Cardiac fibroblast (primary cell): ENCODE measurements around the gene MYO16.

Source experiments
- DNase-seq, 2 donors: peaks; one replicate each; pipeline versions ENCODE4 v3.0.0 to v3.0.0-alpha.2; 2010; ENCODE audit warnings: low read depth in 2 of 2
- H3K4me3 ChIP-seq, 2 donors: replicated peaks in 1 of 2; 1 replicate in 1 of 2; 2 replicates in 1 of 2; pipeline ENCODE4 v1.5.1; 2011; ENCODE audit warnings: low read depth in 2 of 2, low read length in 2 of 2, mild to moderate bottlenecking in 2 of 2, moderate library complexity in 1 of 2
- TF ChIP-seq, protein P1 (sequence below): IDR thresholded peaks from one replicate; pipeline ENCODE4 v1.5.1; 2011; ENCODE audit warnings: low read depth, mild to moderate bottlenecking, low read length, inconsistent platforms

MYO16 gene

GRCh38 chr13:108768035-108768434 is 138.6 kb downstream of the MYO16 start:
- no peak overlapping the region for H3K4me3 ChIP-seq
- TF ChIP-seq, protein P1, sequence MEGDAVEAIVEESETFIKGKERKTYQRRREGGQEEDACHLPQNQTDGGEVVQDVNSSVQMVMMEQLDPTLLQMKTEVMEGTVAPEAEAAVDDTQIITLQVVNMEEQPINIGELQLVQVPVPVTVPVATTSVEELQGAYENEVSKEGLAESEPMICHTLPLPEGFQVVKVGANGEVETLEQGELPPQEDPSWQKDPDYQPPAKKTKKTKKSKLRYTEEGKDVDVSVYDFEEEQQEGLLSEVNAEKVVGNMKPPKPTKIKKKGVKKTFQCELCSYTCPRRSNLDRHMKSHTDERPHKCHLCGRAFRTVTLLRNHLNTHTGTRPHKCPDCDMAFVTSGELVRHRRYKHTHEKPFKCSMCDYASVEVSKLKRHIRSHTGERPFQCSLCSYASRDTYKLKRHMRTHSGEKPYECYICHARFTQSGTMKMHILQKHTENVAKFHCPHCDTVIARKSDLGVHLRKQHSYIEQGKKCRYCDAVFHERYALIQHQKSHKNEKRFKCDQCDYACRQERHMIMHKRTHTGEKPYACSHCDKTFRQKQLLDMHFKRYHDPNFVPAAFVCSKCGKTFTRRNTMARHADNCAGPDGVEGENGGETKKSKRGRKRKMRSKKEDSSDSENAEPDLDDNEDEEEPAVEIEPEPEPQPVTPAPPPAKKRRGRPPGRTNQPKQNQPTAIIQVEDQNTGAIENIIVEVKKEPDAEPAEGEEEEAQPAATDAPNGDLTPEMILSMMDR: no peak
- no peak for DNase-seq

GRCh38 chr13:108769213-108770070 is 140.0 kb downstream of the MYO16 start:
- TF ChIP-seq, protein P1: no peak
- DNase-seq: no peak

DNA sequence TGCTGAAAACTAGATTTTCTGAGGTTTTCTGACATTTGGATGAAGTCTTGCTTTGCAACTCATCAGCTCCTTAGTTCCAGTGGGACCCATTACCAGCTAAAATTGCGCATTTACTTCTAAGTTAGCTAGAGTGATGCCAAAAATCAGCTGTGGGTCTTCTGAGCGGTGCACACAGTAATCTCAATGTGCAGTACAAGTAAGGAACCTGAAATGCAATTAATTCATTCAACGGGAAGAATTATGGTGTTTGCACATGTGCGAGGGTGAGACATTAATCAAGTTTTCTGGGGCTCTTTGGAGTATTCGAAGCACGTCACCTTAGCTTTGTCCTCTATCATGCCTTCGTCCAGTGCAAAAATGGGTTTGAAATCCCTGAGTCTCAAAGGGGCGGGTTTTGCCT is 146.2 kb downstream of the MYO16 start:
- H3K4me3 ChIP-seq: no peak overlapping the region
- TF ChIP-seq, protein P1: no peak
- DNase-seq: no peak

More at GRCh38 chr13:108769213-108770070, 140.0 kb downstream of the MYO16 start:
- H3K4me3 ChIP-seq: no peak overlapping the region

DNA sequence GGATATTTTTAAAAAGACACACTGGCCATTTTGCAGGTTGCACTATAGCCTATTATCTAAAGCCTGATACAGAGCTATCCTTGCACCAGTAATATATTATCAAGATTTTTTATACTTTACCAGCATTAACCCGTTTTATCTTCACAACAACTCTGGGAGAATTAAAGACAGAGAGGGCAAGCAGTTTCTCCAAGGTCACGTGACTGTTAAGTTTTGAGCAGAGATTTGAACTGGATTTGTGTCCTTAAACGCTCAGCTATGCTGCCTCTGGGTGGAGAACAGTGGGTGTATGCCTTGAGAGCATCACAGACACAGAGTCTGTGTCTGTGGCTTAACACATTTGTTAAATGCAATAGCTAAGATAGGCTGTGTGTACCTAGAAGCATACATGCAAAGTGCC is 147.2 kb downstream of the MYO16 start:
- TF ChIP-seq, protein P1: no peak
- no peak for DNase-seq
- no peak overlapping the region for H3K4me3 ChIP-seq

- peak in 1 of 2 donors; percentile 0 for DNase-seq
- H3K4me3 ChIP-seq: no peak overlapping the region
- TF ChIP-seq, protein P1: no peak
Observed at GRCh38 chr13:108777421-108778420, 148.3 kb downstream of the MYO16 start.

DNA sequence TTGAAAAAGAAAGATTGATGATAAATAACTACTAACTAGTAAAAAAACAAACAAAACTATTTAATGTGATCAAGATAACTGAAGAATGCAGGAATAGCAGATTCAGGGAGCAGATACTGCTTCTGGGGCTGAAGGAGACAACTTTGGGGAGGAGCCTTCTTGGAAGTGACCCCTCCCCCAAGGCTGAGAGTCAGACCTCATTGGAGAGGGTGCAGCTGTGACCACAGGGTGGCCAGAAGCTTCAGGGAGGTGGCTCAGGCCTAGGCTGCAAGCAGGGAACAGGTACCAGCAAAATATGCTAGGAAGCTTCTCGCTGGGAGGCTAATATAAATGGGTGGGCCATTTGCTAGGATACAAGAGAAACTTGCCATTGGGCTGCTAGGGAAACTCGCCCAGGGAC is 149.9 kb downstream of the MYO16 start:
- TF ChIP-seq, protein P1: no peak
- no peak for DNase-seq
- no peak overlapping the region for H3K4me3 ChIP-seq
